Epidermal melanocyte (primary cell): ENCODE measurements around the gene PC.

Source experiments
- DNase-seq: peaks from one replicate; pipeline ENCODE4 v3.0.0; 2011; ENCODE audit warnings: low spot score; ENCODE audit not compliant: insufficient read length

The PC gene

GRCh38 chr11:66885950-66886440 is 72.2 kb downstream of the PC start:
- DNase-seq = no peak

DNA sequence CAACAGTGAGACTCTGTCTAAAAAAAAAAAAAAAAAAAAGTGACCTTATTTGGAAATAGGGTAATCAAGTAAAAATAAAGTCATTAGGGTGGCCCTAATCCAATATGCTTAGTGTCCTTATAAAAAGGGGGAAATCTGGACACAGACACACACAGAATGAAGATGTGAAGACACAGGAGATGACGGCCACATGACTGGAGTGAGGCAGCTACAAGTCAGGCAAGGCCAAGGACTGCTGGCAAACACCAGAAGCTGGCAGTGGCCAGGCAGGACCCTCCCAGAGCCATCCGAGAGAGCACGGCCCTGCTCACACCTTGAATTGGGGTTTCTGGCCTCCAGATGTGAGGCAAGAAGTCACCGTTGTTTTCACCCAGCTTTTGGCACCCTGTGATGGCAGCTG is 72.7 kb downstream of the PC start:
- DNase-seq = no peak

GRCh38 chr11:66884443-66884842 is 73.7 kb downstream of the PC start:
- no peak for DNase-seq

DNA sequence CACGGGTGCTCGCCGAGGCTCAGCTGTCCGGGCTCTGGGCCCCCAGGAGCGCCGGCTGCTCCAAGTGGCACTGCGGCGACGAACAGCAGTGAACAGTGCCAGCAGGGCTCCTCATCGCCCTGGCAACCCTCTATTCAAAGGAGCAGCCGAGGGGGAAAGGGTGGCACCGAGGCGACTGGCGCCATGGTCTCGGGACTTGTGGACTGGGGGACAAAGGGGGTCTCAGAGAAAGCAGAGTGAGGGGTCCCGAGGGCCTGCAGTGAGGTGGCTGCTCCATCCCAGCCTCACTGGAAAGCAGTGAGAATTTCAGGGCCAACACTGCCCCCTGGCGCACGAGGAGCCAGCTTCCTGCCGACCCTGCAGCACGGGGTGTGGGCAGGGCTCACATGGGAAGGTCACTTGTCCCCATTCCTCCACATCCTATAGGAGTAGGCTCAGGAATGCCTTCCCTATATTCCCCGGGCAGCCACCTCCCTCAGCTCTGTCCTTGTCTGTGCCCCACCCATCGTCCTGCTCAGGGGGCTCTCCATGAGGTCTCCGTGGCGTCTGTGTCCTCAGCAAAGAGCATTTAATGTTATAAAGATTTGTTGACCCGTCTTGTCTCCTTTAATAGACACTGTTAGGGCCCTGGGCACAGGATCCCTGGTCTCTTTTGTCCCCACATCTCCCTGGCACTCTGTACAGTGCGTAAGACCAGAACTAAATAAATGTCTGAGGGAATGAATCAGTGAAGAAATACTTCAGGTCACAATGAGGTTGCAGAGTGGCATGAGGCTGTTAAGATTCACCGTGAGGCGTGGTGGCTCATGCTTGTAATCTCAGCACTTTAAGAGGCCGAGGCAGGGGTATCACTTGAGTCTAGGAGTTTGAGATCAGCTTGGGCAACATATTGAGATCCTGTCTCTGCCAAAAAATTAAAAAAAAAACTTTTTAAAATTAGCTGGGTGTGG is 74.9 kb downstream of the PC start:
- DNase-seq = no peak

DNA sequence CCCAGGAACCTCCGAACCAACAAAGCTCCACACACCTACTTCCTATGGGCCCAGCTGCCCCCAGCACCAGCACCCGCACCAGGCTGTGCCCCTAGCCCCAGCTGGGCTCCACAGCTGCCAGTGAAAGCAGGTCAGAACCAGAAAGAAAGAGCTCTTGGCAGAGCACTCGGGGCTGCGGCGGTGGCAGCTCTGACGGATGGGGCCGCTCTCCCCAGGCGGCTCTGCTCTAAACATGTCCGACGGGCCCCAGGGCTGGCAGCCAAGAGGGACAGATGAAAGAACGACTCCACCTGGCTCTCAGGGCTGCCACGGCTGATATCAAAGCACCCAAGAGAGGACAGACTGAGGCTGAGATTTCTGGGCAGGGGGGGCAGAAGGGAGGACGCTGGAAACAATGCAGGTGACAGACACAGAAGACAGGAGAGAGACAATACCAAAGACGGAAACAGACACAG is 75.6 kb downstream of the PC start:
- DNase-seq = no peak

- no peak for DNase-seq
Measured at GRCh38 chr11:66881927-66882452, 76.2 kb downstream of the PC start.

- DNase-seq = no peak
Measured at GRCh38 chr11:66881451-66881835, 76.7 kb downstream of the PC start.

DNA sequence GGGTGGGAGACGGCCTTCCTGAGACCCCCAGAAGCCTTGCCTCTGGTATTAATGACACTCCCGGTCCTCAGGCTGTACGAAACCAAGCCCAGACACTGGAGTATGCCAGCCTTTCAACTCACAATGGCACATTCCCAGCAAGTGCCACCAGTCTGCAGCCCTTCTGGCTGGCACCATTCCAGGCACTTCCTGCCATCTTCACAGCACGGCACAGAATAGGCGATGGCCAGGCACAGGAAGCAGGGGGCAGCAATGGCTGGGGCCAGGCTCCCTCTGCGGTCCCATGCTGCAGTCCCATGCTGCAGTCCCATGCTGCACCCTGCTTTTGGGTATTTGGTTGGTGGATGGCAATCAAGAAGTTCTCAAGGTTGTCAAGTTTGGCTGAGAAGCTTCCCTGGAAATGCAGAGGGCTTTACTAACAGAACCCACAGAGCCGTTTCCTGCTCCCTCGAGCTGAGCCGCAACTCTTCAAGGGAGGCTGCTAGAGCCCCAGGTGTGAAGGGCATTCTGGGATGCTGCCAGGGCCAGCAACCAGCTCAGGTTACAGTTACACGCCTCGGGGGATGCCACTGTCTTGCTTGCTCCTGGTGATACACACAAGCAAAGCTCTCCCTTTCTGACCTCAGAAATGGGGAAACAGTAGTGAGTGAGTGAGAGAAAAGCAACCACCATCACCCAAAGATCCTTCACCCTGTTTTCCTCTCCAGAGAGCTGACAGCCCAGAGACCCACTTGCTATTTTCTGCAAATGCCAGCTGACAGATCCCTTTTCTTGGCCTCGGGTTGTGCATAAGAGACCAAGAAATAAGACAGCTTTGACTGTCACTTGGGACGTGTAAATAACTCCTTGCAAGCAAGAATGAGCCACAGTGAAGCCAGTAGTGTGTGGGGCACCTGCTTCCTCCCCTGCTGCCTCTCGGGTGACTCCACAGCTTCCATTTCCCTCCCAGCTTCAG is 77.4 kb downstream of the PC start:
- no peak for DNase-seq

DNA sequence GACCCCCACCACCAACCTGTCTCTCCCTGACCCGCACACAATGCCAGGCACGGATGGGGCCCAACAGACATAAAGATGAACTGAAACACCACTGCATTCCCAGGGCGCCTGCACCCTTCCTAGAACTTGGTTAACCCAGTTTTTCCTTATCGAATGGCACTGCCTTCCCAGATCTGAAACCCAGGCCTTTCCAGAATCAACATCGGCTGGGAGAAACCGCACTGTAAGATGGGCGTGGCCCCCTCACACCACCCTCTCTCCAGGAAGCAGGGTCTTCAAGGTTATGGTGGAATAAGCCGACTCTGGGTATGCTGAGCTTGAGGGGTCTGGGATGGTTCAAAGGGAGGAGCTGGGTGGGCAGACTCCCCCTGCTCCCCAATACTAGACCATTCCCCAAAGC is 78.2 kb downstream of the PC start:
- no peak for DNase-seq

GRCh38 chr11:66879583-66879982 is 78.6 kb downstream of the PC start:
- DNase-seq = no peak

DNA sequence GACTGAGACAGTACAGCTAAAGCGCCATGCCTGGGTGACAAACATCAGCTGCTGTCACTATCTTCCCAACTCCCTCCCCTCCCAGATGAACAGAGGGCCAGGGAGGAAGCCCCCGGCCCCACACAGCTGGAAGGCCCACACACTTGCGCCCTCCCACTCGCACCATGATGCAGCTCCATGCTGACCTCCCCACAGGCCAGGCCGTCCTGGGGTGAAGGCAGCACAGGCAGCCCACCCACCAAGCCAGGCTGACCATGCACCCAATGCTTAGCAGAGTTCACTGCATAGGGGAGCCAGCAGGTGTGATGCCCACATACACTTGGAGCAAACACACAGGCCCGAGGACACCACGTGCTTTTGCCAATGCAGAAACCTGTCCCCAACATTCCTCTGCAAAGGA is 79.2 kb downstream of the PC start:
- no peak for DNase-seq

- no peak for DNase-seq
Measured at GRCh38 chr11:66878474-66878873, 79.7 kb downstream of the PC start.

DNA sequence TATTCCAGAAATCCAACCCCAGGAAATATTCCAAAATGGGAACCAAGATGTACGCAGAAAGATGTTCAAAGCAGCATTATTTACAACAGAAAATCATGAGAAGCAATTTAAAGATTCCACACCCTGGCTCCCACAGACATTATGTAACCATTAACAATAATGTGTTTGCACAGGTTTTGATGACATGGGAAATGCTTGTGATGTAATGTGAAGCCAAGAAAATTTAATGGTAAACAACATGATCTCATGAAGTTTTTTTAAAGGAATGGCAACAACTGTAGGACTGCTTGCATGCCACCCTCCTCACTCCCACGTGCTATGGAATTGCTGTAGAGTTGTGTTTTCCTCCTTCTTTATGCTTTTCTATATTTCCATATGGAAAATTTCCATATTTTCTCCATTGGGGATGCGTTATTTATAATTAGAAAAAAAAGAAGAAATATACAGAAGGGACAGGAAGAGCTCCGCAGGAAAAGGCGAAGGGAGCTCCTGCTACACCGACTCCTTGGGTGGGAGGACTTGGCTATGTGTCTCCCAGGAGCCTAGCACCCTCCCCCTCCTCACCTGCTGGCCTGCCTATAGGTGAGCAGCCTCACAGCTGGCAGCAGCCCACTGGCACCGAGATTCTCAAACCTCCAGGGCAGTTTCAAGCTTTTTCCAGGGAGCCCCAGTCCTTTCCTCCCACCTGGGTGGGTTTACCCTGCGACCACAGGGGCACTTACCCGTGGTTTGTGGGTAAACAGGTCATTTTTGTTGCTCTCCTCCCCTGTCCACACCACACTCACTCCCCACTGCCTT is 80.4 kb downstream of the PC start:
- no peak for DNase-seq

DNA sequence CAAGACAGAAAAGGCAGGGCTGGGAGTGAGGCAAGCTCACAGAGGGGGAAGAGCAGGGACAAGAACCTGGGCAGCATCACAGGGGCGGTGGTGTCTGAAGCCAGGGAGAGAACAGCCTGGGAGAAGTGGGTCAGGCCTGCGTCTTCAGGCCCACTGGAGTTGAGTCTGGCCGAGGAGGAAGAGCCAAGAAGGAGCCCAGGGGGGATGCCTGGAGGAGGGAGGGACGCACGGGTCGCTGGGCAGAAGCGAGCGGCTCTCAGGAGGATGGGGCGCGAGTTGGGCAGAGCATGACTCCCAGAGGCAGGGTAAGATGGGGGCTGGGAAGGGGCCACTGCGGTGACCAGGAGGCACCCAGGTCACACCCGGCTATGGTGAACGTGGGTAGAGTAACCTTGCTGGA is 82.8 kb downstream of the PC start:
- no peak for DNase-seq

DNA sequence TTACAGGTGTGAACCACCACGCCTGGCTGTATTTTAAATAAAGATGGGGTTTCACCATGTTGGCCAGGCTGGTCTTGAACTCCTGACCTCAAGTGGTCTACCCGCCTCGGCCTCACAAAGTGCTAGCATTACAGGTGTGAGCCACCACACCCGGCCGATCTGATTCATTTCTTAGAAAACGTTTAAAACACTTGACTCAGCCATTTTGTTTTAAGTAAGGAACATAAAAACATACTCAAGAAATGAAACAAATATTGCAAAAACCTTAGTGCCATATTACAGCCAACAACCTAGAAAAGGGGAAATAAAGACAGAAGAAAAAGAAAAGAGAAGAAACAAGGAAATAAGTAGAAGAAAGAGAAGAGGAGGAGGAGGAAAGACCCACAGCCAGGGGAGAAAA is 84.0 kb downstream of the PC start:
- DNase-seq = no peak

- no peak for DNase-seq
Measured at GRCh38 chr11:66871521-66871901, 86.7 kb downstream of the PC start.

GRCh38 chr11:66870616-66871520 is 87.3 kb downstream of the PC start:
- DNase-seq = no peak

GRCh38 chr11:66870131-66870530 is 88.1 kb downstream of the PC start:
- no peak for DNase-seq

GRCh38 chr11:66869567-66869870 is 88.7 kb downstream of the PC start:
- no peak for DNase-seq
